SK-N-SH (cell line): ENCODE measurements around the gene MS4A3. TPM values are rescaled to one million over a fixed set of nuclear protein-coding genes. Genes with fewer than 3 reads are reported as not detected.

ENCODE experiments used
- CTCF ChIA-PET: fragments of 300-600, 350-600 bp; formaldehyde crosslinking; extraction: SDS; loops from one replicate; lab custom pipeline; 2021; lab: Yijun Ruan, JAX
- POLR2A ChIA-PET: fragments of 350-600 bp; sonication (Branson Sonifier 250); formaldehyde crosslinking; extraction: SDS; loops from one replicate; lab custom pipeline; 2020; ENCODE audit warnings: antibody characterized with exemption, inconsistent platforms; lab: Yijun Ruan, JAX
- DNase-seq: peaks from one replicate; pipeline ENCODE4 v3.0.0; 2012
- H2AFZ ChIP-seq: fragments of 200-600 bp; sonication (generic); 2 replicates; pipeline ENCODE4 v1.8.1; 2016; ENCODE audit warnings: antibody characterized with exemption, mild to moderate bottlenecking, low read depth
- H3F3A ChIP-seq: fragments of 200-600 bp; sonication (generic); replicated peaks from 2 replicates; pipeline ENCODE3; 2016; ENCODE audit warnings: antibody characterized with exemption, mild to moderate bottlenecking; ENCODE audit not compliant: insufficient read depth
- H3K27ac ChIP-seq, 2 experiments: fragments of 200-500 bp in 1 of 2; fragments of 200-600 bp in 1 of 2; sonication (Bioruptor generic) in 1 of 2; sonication (generic), shearing (Covaris generic) in 1 of 2; 2 replicates each; pipeline versions ENCODE4 v1.5.1 to v1.6.1; 2014 to 2016; ENCODE audit warnings: low read depth in 2 of 2, inconsistent platforms in 1 of 2, low read length in 1 of 2, mild to moderate bottlenecking in 1 of 2, mixed read lengths in 1 of 2
- H3K27me3 ChIP-seq: fragments of 200-600 bp; sonication (generic), shearing (Covaris generic); 2 replicates; pipeline ENCODE4 v1.6.1; 2016; ENCODE audit warnings: mixed run types; ENCODE audit not compliant: insufficient read depth
- H3K36me3 ChIP-seq, 2 experiments: fragments of 200-500 bp in 1 of 2; fragments of 200-600 bp in 1 of 2; sonication (Bioruptor generic) in 1 of 2; sonication (generic) in 1 of 2; replicated peaks in 1 of 2; 2 replicates each; pipeline versions ENCODE3 to v1.5.1; 2014 to 2016; ENCODE audit warnings: low read length in 1 of 2, mild to moderate bottlenecking in 1 of 2; ENCODE audit not compliant: insufficient read depth in 2 of 2, control insufficient read depth in 1 of 2
- H3K4me1 ChIP-seq, 2 experiments: fragments of 200-500 bp in 1 of 2; fragments of 200-600 bp in 1 of 2; sonication (Bioruptor generic) in 1 of 2; sonication (generic), shearing (Covaris generic) in 1 of 2; 2 replicates each; pipeline versions ENCODE4 v1.5.1 to v1.6.1; 2014 to 2016; ENCODE audit warnings: low read depth in 1 of 2, low read length in 1 of 2, mixed run types in 1 of 2; ENCODE audit not compliant: insufficient read depth in 2 of 2, control insufficient read depth in 1 of 2
- H3K4me2 ChIP-seq: fragments of 200-600 bp; sonication (generic), shearing (Covaris generic); 2 replicates; pipeline ENCODE4 v1.6.1; 2017; ENCODE audit warnings: mixed run types
- H3K4me3 ChIP-seq, 2 experiments: fragments of 200-500 bp in 1 of 2; fragments of 200-600 bp in 1 of 2; sonication (Bioruptor generic) in 1 of 2; sonication (generic), shearing (Covaris generic) in 1 of 2; 2 replicates each; pipeline versions ENCODE4 v1.5.1 to v1.8.1; 2014 to 2016; ENCODE audit warnings: low read depth in 2 of 2, inconsistent platforms in 1 of 2, low read length in 1 of 2, mild to moderate bottlenecking in 1 of 2, mixed read lengths in 1 of 2, moderate library complexity in 1 of 2
- H3K79me2 ChIP-seq: fragments of 200-600 bp; sonication (generic); 2 replicates; pipeline ENCODE4 v1.8.1; 2017; ENCODE audit warnings: mild to moderate bottlenecking; ENCODE audit not compliant: insufficient read depth
- H3K9ac ChIP-seq: fragments of 200-600 bp; sonication (generic); 2 replicates; pipeline ENCODE4 v1.6.1; 2017; ENCODE audit warnings: mixed run types
- H3K9me2 ChIP-seq: fragments of 200-600 bp; sonication (generic); 2 replicates; pipeline ENCODE4 v1.6.1; 2017; ENCODE audit warnings: mixed run types
- H3K9me3 ChIP-seq: fragments of 200-600 bp; sonication (generic); 2 replicates; pipeline ENCODE4 v1.6.1; 2017; ENCODE audit warnings: mixed run types, mild to moderate bottlenecking, moderate library complexity
- H4K20me1 ChIP-seq: fragments of 200-600 bp; sonication (generic); 2 replicates; pipeline ENCODE4 v1.6.1; 2017; ENCODE audit warnings: mild to moderate bottlenecking, mixed run types; ENCODE audit not compliant: insufficient read depth
- CHD2 ChIP-seq: fragments of 150-350 bp; IDR thresholded peaks from 2 replicates; pipeline ENCODE4 v1.6.1; 2018; ENCODE audit warnings: low read length; ENCODE audit not compliant: partially characterized antibody
- EP300 ChIP-seq, 2 experiments: IDR thresholded peaks; 2 replicates each; pipeline versions ENCODE4 v1.4.0 to v1.6.1; 2012; ENCODE audit warnings: borderline replicate concordance in 1 of 2, low read depth in 1 of 2, low read length in 1 of 2
- FOSL2 ChIP-seq: IDR thresholded peaks from 2 replicates; pipeline ENCODE4 v1.4.0; 2012; ENCODE audit warnings: low read depth, mild to moderate bottlenecking, moderate library complexity, borderline replicate concordance
- FOXJ3 ChIP-seq: sonication (generic); formaldehyde crosslinking; IDR thresholded peaks from 2 replicates; pipeline ENCODE4 v1.5.1; 2020; ENCODE audit warnings: mild to moderate bottlenecking, missing genetic modification reagents
- GABPA ChIP-seq: IDR thresholded peaks from 2 replicates; pipeline ENCODE4 v1.4.0; 2012; ENCODE audit warnings: low read depth, mild to moderate bottlenecking
- GATA2 ChIP-seq: sonication (generic); formaldehyde crosslinking; IDR thresholded peaks from 2 replicates; pipeline ENCODE4 v1.5.0; 2020; ENCODE audit warnings: mild to moderate bottlenecking, missing genetic modification reagents
- MAX ChIP-seq: IDR thresholded peaks from 2 replicates; pipeline ENCODE4 v1.4.0; 2012; ENCODE audit warnings: low read depth
- MEF2A ChIP-seq: IDR thresholded peaks from 2 replicates; pipeline ENCODE4 v1.4.0; 2012; ENCODE audit warnings: low read depth, borderline replicate concordance
- NFIC ChIP-seq: IDR thresholded peaks from 2 replicates; pipeline ENCODE4 v1.4.0; 2012; ENCODE audit warnings: borderline replicate concordance
- PBX3 ChIP-seq: IDR thresholded peaks from 2 replicates; pipeline ENCODE4; 2012
- RAD21 ChIP-seq: IDR thresholded peaks from 2 replicates; pipeline ENCODE4 v1.6.1; 2012; ENCODE audit warnings: mild to moderate bottlenecking, low read length
- RCOR1 ChIP-seq: fragments of 150-350 bp; IDR thresholded peaks from 2 replicates; pipeline ENCODE4 v1.6.1; 2017; ENCODE audit warnings: antibody characterized with exemption, low read length
- REST ChIP-seq: IDR thresholded peaks from 2 replicates; pipeline ENCODE4 v1.6.1; 2012; ENCODE audit warnings: mild to moderate bottlenecking, low read depth, low read length, moderate library complexity
- RFX5 ChIP-seq: IDR thresholded peaks from 2 replicates; pipeline ENCODE4 v1.6.1; 2012; ENCODE audit warnings: mild to moderate bottlenecking, improper control_type of control experiment, low read length
- SIN3A ChIP-seq: IDR thresholded peaks from 2 replicates; pipeline ENCODE4 v1.6.1; 2012; ENCODE audit warnings: low read depth, mild to moderate bottlenecking, low read length, moderate library complexity, borderline replicate concordance
- USF2 ChIP-seq: fragments of 150-350 bp; IDR thresholded peaks from 2 replicates; pipeline ENCODE4 v1.6.1; 2017; ENCODE audit warnings: antibody characterized with exemption, low read length, low read depth, borderline replicate concordance
- WGBS: methylation state at CpG from one replicate; pipeline ENCODE4 v1.1.6; 2017; ENCODE audit warnings: low lambda C conversion rate; 5-methylcytosine and 5-hydroxymethylcytosine counted together
- polyA plus RNA-seq, 3 experiments: library from polyadenylated mRNA; depleted of rRNA; stranded (reverse); fragments of >200 nt; gene quantifications; 2 replicates each; pipeline ENCODE4 v1.2.3, GENCODE V29; 2012

MS4A3 gene
- polyA plus RNA-seq, 1 of the 3 experiments (the other 2 are of a cell fraction) = not detected

GRCh38 chr11:60064111-60064510, 7.6 kb downstream of the MS4A3 start (continued):
- TF ChIP-seq USF2 (no peak), SIN3A (no peak), EP300 (IDR thresholded peaks at IDR 0.05; ENCODE audit: borderline replicate concordance in 1 of 2, low read depth in 1 of 2, low read length in 1 of 2) (no peak), MEF2A (no peak)

GRCh38 chr11:60065801-60066200, 9.3 kb downstream of the MS4A3 start:
- Histone ChIP-seq H3K27me3 (no peaks in the 10 kb centered on the region), H3K27ac (no peak overlapping the region), H3K36me3 (no peaks in the 10 kb centered on the region), H3K79me2 (no peaks in the 10 kb centered on the region), H3K9me2 (no peaks in the 10 kb centered on the region), H3F3A (no peaks in the 10 kb centered on the region), H3K9ac (no peak overlapping the region), H4K20me1 (no peaks in the 10 kb centered on the region), H3K4me2 (no peak overlapping the region), H2AFZ (no peak overlapping the region), H3K4me3 (no peak overlapping the region), H3K9me3 (no peaks in the 10 kb centered on the region), H3K4me1 (no peaks in the 10 kb centered on the region)
- TF ChIP-seq RCOR1 (no peak), RAD21 (no peak), FOSL2 (no peak), MAX (no peak), NFIC (no peak), CHD2 (no peak), GABPA (no peak), USF2 (no peak), GATA2 (CRISPR knock-in tag) (no peak), RFX5 (no peak), FOXJ3 (CRISPR knock-in tag) (no peak)
- no peak for DNase-seq
- ChIA-PET CTCF (no interaction called here), POLR2A (no interaction called here)
- 3% methylated on average over 1 of the region's 1 CpG for WGBS

- ChIA-PET CTCF (no interaction called here), POLR2A (no interaction called here)
- no peak overlapping the region for H3K27ac ChIP-seq
- H3K9me2 ChIP-seq = no peaks in the 10 kb centered on the region
- no peaks in the 10 kb centered on the region for H4K20me1 ChIP-seq
- no peak overlapping the region for H3K4me3 ChIP-seq
- no peaks in the 10 kb centered on the region for H3K36me3 ChIP-seq
- H3K9ac ChIP-seq = no peak overlapping the region
- DNase-seq = no peak
- no peaks in the 10 kb centered on the region for H3K9me3 ChIP-seq
- WGBS = 2% methylated on average over 2 of the region's 2 CpGs
- no peaks in the 10 kb centered on the region for H3F3A ChIP-seq
- no peaks in the 10 kb centered on the region for H3K79me2 ChIP-seq
- H2AFZ ChIP-seq = no peak overlapping the region
- no peak overlapping the region for H3K4me2 ChIP-seq
- TF ChIP-seq PBX3 = no peak
- no peak for TF ChIP-seq SIN3A
- TF ChIP-seq REST = no peak
- TF ChIP-seq, all 33 proteins: peak for 0
- no peaks in the 10 kb centered on the region for H3K27me3 ChIP-seq
- H3K4me1 ChIP-seq = no peaks in the 10 kb centered on the region
Measured at GRCh38 chr11:60069450-60069849, 13.0 kb downstream of the MS4A3 start.
